GM18526 (cell line): ENCODE measurements around the gene OR2J3.

Source experiments
- POLR2A ChIP-seq: IDR thresholded peaks from 3 replicates; pipeline ENCODE4 v1.6.1; 2011; ENCODE audit not compliant: insufficient read length; ENCODE audit errors: extremely low read depth

Gene OR2J3

DNA sequence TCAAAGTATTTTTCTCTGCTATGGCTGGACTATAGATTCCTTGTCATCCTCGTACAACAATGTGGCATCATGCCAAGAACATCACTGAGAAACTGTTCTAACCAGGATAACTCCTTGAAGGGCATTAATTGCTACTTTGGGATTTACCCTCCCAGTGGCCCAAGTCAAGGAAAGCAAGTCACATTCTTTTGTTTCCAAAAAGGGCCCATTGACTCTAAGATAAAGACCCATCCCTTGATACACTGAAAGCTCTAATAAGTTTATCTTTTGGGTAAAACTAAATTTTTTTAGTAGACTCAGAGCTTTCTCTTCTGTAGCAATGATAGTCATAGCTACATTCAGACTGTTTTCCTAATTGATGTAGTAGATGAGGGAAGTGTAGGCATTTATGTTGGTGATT, at the start of gene OR2J3:
OR2J3 (plus strand) TSS at position 301 of the 400 bp plus-strand sequence. CDS start 3,833 bp downstream, outside the sequence.
- TF ChIP-seq POLR2A, result no peak

DNA sequence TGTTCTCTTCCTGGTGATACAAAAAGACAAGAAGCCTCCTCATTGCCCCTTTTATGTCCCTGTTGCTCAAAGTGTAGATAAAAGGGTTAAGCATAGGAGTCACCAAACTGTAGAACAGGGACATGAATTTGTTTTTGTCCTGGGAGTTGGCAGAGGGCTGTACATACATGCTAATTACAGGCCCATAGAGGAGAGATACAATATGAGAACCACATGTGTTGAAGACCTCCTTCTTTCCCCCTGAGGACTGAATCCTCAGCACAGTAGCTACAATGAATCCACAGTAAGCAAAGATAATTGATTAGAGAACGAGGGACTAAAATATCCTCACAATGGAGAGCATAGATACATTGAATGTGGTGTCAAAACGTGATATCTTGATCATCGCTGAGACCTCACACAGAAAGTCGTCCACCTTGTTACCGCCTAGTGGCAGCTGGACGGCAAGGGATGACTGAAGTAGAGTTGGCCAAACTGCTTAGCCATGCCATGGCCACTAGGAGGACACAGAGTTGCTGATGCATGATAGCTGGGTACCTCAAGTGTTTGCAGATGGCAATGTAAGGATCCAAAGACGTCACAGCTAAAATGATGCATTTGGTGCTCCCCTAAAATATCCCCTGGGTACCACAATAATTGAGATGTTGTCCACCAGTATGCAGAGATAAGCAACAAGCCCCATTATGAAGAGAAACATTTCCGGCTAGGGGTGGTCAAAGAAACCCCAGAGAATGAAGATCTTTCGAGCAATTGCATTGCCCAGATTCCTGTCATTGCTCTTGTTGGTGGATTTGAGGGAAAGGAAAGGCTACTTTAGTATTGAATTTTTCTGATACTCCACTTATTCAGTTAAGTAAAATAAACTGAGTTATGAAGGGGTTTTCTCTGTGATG, 35.8 kb upstream of the OR2J3 start:
- TF ChIP-seq POLR2A, result no peak

DNA sequence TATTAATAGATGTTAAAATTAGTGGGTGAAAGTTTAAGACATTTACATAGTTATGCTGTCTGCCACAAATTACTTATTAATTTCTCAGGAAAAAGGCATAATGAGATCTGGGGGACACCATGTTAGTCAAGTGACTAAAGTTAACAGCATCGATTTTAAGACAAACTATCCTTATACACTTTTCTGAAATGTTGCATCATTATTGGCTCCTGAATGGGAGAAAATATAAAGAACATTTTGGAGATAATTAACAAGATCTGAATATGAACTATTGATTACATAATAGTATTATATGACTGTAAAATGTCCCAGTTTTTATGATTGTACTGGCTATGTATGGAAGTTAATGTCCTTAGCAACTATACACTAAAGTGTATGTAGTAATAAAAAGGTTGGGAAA, 28.7 kb upstream of the OR2J3 start:
- no peak for TF ChIP-seq POLR2A

DNA sequence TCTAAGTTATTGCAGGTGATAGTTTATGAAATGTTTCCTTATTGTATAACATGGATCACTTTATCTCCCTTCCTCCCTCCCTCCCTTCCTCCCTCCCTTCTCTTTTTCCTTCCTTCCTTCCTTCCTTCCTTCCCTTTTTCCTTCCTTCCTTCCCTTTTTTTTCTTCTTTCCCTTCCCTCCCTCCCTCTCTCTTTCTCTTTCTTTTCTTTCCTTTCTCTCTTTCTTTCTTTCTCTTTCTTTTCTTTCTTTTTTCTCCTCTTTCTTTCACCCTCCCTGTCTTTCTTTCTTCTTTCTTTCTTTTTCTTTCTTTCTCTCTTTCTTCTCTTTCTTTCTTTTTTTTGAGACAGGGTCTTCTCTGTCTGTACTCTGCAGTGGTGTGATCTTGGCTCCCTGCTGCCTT, 26.5 kb upstream of the OR2J3 start:
- TF ChIP-seq POLR2A, result no peak

DNA sequence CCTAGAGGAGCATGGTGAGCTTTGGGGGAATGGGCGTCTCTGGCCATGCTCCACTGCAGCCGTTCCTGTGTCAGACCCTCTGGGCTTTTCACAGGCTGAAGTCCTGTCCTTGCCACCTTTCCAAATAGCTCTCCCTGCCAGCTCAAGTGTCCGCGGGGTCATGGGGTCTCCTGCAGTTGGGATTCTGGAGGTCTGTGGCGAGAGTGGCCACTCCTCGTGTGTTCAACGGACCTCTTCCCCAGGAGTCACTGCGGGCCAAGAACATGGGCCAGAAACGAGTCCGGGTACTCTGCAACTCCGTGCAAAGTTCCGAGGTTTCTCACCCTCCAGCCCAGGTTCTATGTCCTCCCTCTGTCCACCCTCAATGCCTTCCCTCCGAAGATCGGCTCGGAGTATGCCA, 25.4 kb upstream of the OR2J3 start:
- TF ChIP-seq POLR2A, result no peak

DNA sequence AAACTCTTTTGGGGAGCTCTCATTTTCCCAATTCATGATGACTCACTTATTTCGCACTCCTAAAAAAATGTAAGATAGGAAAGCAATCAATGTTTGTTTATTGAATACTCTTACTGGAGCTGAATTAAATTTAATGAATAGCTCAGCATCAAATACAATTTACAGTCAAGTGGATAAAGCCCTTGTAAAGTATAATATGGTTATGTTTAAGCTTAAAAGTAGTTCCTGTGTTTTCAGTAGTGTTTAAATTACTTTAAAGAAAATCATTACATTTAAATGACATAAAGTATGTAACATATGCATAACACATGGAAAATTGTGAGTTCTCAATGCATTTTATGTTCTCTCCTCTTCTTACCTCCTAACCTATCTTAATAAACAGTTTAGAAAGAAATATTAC, 20.6 kb upstream of the OR2J3 start, which contains the start of gene OR2B3:
OR2B3 (minus strand) TSS at position 101 of the 400 bp plus-strand sequence; CDS start at position 36, 65 bp downstream.
- no peak for TF ChIP-seq POLR2A

DNA sequence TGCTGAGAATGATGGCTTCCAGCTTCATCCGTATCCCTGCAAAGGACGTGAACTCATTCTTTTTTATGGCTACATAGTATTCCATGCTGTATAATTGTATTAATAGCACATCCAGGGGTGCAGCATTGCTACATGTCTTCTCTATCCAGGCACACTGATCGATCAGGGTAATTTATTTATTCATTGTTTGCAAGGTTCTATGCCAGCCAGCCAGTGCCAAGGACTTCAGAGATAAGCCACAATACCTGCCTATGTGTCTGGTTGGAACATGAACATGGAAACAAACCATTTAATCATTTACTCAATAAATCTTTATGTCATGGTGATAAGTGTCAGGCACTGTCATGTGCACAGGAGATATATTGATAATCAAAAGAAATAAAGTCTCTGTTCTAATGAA, 14.9 kb upstream of the OR2J3 start:
- TF ChIP-seq POLR2A, result no peak

DNA sequence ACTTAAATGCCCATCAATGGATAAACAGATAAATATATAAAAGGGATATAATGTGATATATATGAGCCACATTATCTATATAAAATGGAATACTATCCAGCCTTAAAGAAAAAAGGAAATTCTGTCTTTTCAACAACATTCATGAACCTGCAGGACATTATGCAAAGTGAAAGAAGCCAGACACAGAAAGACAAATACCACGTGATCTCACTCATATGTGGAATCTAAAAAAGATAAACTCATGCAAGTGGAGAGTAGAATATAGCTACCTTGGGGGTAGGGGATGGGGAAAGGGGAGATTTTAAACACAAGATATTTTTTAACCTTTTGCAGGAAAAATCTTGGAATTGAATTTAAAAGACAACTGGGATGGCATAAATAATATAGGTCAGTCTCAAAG, 10.1 kb upstream of the OR2J3 start:
- TF ChIP-seq POLR2A, result no peak

DNA sequence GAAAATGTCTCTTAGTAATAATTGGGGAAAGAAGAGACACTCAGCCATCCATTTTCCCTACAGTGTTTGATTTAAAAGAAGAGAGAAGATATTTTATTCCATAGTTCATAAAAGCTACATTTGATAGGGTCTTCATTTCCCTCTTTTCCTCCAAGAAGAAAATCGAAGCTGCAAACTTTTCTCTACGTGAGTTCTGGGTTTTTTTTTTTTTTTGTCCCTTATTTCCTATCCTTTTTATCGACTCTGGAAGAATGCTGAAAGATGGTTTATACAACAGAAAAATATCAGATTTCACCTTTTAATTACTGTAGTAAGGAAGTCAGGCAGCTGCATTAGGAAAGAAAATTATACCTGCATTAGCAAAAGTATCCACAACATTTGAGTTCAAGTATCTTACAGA, 8.7 kb upstream of the OR2J3 start, which contains the start of gene OR2J1:
OR2J1 (plus strand) TSS at position 301 of the 400 bp plus-strand sequence. CDS start 1,453 bp downstream, outside the sequence.
- TF ChIP-seq POLR2A, result no peak

DNA sequence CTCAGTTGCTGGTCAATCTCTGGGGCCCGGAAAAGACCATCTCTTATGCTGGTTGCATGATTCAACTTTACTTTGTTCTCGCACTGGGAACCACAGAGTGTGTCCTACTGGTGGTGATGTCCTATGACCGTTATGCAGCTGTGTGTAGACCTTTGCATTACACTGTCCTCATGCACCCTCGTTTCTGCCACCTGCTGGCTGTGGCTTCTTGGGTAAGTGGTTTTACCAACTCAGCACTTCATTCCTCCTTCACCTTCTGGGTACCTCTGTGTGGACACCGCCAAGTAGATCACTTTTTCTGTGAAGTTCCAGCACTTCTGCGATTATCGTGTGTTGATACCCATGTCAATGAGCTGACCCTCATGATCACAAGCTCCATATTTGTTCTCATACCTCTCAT, 4.3 kb downstream of the OR2J3 start:
- TF ChIP-seq POLR2A, result no peak

DNA sequence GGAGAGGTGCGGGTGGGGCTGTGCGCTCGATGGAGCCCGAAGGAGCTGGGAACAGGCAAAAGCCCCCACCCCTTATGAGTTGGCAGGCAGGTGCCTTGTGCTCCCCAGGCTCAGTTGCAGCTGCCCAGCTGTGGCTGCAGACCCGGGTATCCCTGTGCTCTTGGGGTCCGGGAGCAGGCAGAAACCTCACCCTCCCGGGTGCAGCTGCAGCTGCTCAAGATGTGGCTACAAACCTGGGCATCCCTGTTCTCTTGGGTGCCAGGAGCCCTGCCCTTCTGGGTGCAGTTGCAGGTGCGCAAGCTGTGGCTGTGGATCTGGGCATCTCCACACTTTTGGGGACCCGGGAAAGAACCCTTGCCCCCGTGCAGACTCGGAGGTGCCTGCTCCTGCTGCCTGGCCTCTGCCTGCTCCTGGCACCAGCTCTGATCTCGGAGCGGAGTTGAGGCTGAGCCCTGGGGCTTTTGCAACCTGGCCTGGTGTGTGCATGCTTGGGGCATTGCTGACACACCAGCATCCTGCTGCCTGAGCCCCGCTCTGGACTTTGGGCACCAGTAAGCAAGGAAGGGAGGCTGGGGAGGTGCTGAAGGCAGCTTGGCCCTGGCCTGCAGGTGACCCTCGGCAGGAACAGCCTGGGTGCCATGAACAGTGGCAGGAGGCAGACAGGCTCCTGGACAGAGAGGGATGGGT, 21.6 kb downstream of the OR2J3 start:
- TF ChIP-seq POLR2A, result no peak

DNA sequence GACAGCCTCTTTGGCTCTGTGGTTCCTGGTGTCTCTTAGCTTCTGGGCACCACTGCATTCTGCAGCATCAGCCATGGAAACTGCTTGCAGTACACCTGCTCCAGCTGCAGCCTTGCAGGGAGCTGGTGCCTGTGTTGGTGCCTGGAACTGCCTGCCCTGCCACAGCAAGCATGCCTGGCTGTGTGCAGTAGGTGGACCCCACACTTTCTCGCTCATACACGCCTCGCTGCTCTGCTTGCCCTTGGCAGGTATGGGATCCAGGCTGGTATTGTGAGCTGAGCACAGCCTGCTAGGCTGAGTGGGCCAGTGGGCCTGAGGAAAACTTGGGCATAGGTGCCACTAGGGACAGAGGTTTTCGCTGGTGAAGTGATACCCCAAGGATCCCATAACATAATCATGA, 22.8 kb downstream of the OR2J3 start:
- no peak for TF ChIP-seq POLR2A

DNA sequence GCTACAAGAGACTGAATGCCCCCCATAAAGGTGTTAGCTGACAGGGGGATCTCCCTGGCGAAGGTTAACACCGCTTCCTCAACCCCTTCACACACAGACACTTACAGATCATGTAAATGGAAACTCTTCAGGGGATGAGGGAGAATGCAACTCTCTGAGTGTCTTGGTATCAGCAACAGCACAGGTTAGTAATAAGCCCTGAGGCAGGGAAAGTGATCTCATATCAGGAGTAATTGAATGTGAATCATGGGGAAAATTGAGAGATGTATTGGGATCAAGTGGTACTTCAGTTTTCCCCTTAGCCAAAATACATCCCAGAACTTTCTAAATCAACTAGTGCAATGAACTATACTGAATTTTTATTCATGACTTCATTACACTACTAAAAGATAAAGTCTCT, 23.8 kb downstream of the OR2J3 start:
- no peak for TF ChIP-seq POLR2A

DNA sequence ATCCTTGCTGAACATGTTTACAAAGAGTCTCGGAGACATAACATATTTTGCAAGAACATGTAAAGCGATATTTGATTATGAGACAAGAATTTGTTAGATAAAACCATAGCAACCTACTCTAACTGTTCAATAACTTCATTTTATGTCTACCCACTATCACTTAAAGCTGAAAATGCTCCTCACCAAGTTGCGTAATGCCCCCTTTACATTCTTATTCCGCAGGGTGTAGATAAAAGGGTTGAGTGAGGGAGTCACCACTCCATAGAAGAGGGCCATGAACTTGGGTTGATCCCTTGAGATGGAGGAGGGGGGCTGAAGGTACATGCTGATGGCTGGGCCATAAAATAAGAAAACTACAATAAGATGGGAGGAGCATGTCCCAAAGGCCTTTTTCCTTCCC, 29.9 kb downstream of the OR2J3 start:
- TF ChIP-seq POLR2A, result no peak

DNA sequence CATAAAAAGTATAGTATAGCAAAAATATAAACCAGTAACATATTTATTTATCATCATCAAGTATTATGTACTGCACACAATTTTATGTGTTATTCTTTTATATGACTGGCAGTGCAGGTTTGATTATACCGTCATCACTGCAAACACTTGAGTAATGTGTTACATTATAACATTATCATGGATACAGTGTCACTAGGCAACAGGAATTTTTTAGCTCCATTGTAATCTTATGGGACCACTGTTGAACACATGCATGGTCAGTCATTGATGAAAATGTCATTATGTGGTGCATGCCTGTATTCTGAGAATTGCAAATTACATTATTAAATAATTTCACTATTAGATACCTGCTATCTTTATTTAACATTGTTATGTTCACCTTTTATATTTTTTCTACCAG, 33.7 kb downstream of the OR2J3 start:
- TF ChIP-seq POLR2A, result no peak

DNA sequence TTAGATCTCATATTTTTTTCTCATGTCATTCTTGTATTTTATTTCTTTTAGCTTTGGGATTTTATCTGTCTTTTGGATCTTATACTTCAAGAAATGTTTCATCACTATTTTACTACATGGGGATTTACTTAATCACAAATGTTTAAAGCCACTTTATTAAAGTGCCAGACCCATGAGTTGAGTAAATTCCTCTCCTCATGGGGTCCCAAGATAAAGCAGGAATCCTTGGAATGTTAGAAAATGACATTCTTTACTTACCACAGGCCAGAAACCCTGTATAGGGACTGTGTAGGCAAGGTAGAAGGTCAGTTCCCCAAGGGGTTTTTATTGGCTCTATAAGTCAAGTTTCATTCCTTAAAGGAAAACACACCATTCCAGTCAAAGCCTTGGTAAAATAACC, 34.5 kb downstream of the OR2J3 start:
- TF ChIP-seq POLR2A, result no peak

DNA sequence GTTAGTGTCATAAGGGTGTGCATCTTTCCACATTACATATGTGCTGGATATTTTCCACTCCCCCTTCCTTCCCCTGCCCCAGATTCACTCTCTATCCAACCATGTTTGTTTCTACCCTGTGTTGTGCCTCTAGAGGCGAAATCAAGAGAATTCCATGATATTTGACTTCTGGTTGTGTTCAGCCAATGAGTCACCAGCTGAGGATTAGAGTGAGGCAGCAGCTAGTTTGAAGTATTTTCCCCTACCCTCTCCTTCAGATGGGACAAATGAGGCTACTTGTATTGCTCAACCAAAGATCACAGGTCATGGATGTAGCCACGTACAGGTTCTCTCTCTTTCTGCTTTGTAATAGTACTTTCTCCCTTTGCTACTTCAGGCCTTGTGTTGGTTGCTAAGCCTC, 38.3 kb downstream of the OR2J3 start:
- no peak for TF ChIP-seq POLR2A

DNA sequence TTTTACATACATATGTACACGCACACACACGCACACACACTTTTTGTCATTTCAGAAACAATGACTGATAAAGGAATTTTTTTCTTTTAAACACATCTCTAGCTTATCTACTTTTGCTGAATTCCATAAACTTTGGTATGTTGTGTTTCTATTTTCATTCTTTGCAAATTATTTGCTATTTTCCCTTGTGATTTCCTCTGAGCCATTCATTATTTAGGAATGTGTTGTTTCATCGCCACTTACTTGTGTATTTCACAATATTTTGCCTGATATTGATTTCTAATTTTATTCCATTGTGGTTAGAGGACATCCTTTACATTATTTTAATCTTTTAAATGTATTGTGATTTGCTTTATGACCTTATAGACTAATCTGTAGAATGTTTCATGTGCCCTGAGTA, 39.2 kb downstream of the OR2J3 start:
- TF ChIP-seq POLR2A, result no peak
